GM19467 (cell line): ENCODE data around the gene TTYH1.
"Not testable (repeated sequence)": the region's sequence is repeated elsewhere in the genome, so short reads cannot be mapped to it uniquely, and the experiment has no call there.

Experiments used
- ATAC-seq: cut with Tn5 transposase; IDR thresholded peaks from one replicate; pipeline ENCODE4 v1.9.1; 2021; ENCODE audit warnings: mild to moderate bottlenecking, moderate library complexity; ENCODE audit not compliant: unreplicated experiment

TTYH1 gene

DNA sequence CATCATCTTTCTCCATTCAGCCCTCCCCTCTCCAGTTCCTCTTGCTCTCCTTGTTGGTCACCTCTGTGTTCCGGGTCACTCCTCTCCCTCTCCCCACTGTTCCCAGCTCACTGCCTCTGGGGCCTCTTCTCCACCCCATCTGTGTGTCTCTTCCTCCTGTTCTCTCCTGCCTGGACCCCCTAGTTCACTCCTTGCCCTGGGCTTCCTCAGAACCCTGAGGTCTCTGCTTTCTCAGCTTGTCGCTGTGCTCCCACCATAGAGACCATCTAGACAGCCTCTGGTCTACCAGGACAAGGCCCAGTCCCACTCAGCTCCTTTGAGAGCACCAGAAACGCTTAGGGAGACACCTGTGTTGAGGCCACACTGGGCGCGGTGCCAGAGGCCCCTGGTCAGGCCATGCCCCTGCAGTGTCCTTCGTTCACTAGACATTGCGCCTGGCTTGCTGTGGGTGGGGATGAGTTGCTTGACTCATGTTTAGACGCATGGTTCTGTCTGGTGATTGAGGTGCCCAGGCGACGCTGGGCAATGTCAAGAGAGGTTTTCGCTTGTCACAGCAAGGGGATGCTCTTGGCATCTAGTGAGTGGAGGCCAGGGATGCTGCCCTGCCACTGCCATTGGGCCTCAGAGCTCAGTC lies 43.5 kb downstream of the TTYH1 start:
- no peak for ATAC-seq

DNA sequence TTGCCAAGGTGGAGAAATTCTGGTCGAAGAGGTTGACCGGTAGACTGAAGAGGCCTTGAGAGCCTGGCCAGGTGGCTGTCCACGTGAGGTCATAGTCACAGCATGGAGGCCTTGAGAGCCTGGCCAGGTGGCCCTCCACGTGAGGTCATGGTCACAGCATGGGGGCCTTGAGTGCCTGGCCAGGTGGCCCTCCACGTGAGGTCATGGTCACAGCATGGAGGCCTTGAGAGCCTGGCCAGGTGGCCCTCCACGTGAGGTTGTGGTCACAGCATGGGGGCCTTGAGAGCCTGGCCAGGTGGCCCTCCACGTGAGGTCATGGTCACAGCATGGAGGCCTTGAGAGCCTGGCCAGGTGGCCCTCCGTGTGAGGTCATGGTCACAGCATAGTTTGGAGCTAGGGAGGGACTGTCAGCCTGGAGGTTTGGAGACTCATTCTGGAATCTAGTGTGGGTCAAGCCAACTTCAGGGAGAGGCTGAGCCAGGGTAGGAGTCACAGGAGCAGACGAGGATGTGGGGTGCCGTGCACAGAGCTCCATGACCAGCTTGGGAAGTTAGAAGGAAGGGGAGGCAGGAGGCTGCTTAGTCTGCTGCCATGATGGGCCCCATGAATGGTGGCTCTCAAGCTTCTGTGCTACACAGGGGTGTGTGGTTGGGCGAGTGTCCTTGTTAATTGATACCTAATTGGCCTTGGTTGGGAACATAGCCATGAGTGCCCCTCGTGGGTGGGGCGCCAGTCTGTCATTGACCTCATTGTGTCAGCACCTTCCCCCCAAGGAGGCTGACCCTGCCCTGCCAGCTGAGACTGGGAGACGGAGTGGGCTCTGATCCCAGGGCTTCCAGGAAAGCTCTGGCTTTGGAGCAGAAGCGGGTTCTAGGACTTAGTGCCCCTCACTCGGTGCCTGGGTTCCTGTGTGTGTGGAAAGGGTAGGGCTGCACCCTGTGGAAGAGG lies 44.3 kb downstream of the TTYH1 start:
- ATAC-seq: no peak

DNA sequence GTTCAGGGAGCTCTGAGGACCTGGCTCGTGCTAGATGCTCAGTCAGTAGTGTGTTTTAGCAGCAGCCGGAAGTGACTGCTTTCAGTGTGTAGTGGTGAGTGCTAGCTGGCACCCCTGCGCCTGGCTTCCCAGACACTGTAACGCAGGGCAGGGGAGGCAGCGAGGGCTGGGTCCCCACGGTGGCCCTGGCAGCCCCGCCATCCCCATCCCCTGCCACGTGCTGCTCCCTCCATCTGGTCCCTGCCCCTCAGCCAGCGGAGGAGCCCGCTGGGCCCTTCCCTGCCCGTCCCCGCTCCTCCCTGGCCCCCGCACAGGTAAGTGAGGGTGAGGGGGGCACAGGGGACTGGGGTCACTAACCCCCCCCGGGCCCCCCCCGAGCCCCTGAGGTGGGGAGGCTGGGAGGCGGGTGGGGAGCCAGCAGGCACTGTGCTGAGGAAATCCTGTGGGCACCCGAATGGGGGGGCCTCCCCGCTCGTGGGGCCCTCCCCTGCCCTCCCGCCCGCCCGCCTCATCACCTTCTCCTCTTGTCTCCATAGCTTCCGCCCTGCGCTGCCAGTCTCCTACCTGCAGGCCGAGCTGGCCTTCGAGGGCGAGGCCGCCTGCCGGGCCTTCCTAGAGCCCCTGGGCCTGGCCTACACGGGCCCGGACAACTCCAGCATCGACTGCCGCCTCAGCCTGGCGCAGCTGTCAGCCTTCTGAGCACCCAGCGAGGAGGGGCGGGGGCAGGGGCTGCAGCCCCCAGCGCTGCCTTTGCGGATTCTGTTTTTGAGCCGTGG lies 45.2 kb downstream of the TTYH1 start:
- ATAC-seq: no peak

DNA sequence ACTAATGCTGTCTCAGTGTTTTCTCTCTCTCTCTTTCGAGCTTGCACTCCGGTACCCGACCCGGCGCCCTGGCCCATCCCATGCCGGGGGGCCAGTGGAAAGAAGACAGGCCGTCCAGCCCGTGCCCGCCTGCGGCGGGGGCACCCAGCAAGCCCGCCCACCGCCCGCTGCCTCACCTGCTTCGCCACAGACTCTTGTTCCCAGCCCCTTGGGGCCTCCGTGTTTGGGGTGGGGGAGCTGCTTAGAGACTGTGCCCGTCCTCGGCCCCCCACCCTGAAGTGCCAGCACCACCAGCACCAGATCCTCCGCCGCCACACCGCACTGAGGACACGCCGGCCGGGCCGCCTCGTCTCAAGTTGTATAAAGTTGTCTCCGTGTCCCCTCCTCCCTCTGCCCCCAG lies 45.9 kb downstream of the TTYH1 start:
- ATAC-seq: no peak

DNA sequence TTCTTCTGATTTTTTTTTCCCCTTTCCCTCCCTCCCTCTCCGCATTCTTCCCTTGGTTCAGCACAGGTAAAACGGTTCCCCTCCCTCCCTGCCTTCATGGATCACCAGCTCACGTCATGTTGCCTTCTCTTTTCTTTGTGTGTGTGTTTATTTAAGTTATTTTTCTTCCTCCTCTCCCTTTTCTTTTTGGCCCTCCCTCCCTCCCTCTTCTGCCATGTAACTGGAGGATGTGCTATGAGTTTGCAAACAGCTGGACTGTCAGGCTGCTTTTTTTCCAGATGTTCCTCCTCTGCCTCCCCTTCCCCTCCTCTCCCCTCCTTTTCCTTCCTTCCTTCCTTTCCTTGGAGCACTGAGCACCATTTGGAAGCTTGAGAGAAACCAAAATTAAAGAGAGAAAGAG lies 46.3 kb downstream of the TTYH1 start:
- no peak for ATAC-seq

DNA sequence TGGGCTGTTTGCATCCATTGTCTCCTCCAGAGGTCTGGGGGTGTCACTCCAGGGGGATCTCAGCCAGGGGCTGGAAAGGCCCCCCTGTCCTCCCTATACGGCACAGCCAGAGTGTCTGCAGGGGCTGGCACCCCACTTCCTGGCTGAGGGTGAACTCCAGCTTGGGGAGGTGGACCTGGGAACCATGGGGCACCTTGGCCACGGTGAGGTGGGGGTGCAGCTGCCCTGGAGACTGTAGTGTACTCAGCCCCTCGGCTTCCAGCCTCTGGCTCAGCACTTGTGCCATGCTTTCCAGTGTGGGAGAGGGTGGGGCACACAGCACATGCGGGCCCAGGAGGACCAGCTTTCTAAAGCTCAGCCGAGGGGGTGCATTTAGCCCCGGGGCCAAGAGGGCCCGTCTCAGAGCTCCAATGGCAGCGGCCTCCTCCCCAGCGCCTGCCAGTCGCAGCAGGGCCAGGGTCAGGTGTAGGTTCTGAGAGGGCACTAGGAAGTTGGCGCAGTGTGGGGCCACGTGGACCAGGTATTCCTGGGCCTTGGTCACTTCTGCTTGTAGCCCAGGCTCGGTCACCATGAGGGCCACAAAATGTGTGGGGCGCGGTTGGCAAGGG lies 46.9 kb downstream of the TTYH1 start:
- ATAC-seq: no peak

DNA sequence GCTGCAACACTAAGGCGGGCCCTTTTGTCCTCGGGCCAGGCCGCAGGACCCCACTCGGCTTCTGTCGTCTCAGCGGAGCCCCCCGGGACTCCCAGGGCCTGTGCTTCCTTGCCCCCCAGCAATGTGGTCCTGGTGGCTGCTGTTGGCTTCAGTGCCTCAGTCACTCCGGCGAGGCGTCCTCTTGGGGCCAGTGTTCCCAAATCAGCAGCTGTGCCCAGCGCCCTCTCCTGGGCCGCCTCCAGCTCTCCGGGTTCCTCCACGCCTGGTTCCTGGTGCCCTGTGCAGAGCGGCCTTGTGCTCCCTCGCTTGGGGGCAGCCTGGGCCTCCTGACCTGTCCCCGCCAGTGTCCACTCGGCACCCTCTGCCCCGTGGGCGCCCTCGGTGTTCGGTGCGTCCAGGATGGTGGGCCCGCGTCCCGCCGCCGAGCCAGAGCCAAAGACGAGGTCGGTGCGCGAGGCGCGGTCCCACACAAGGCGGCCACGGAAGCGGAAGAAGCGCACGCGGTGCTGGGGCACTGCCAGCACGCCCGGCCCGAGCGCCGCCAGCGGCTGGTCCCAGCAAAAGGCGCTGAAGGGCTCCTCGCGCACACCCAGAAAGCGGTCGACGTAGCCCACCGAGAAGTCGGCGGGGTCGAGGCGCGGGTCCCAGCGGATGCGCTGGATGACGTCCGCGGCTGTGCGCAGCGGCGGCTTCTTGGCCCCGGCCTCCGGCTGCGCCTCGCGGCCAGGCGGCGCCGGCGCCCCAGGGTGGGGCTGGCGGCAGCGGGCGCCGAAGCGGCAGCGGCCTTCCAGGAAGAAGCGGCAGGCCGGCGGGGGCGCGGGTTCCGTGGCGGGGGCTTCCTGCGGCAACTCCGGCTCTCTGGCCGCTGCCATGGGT lies 47.6 kb downstream of the TTYH1 start:
- ATAC-seq: peak; percentile 11

DNA sequence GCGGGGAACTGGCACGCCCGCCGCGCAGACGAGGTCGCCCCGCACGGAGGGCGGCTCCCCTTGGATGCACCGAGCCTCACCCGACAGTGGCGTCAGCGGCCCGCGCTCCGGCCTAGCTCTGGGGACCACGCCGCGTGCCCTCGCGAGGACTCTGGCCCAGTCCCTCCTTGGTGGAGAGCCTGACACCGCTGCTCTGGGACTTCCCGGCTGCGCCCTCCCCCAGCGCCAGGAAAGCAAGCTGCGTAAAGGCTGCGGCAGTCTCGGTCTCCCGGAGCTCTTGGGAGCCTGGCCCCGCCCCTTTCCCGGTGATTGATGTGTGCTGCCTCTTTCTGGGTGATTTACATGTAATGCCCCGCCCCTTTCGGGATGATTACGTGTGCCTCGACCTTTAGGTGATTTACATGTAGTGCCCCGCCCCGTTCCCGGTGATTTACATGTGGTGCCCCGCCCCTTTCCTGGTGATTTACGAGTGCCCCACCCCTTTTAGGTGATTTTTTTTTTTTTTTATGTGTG lies 48.3 kb downstream of the TTYH1 start, which contains the start of gene LENG9:
Gene LENG9 (minus strand): TSS at position 248 of the 513 bp plus-strand sequence. CDS start 252 bp downstream, outside the sequence.
- ATAC-seq: peak; percentile 49

DNA sequence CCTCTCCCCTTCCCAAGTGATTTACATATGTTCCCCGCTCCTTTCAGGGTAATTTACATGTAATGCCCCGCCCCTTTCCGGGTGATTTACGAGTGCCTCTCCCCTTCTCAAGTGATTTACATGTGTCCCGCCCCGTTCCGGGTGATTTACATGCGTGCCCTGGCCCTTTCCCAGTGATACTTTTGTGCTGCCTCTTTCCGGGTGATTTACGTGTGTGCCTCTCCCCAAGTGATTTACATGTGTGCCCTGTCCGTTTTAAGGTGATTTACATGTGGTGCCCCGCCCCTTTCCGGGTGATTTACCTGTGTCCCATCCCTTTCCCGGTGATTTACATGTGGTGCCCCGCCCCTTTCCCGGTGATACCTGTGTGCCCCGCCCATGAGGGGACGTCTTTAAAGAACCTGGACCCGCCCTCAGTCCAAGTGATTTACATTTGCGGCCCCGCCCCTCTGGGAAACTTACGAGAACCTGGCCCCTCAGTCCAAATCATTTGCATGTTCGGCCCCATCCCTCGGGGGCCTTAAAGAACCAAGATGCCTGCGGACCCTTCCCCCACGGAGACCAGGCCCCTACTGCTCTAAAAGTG lies 48.9 kb downstream of the TTYH1 start:
- ATAC-seq: peak; percentile 45

DNA sequence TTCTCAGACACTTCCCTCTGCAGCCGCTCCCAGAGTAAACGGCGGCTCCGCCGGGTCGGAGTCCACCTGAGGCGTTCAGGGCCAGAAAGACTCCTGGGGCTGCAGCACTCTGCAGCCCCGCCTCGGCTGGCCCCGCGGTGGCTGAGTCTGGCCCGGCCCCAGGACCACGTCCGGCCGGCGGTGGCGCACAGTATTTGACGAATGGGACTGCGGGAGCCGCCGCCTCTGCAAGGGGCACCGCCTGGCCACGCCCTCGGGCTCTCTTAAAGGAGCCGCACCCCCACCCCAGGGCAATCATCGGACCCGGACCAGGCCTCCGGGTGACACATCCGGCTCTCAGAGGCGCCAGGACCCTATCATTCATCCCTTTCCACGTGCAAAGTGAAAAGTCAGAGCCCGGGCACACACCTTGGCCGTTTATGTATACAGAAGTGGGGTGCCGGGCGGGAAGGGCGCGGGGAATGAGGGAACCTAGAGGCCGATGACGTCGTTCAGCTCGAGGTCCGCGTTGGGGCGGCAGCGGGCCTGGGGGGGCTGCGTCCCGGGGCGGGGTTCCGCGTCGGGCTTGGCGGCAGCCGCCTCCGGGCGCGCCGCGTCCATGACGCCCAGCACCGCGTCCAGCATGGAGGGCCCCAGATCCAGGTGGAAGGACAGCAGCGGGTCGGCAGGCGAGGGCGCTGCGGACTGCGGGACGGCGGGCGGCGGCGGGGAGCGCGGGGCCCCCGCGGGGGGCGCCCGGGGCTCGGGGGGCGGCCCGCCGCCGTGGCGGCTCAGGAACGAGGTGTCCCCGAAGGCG lies 49.6 kb downstream of the TTYH1 start:
- ATAC-seq: peak; percentile 38

DNA sequence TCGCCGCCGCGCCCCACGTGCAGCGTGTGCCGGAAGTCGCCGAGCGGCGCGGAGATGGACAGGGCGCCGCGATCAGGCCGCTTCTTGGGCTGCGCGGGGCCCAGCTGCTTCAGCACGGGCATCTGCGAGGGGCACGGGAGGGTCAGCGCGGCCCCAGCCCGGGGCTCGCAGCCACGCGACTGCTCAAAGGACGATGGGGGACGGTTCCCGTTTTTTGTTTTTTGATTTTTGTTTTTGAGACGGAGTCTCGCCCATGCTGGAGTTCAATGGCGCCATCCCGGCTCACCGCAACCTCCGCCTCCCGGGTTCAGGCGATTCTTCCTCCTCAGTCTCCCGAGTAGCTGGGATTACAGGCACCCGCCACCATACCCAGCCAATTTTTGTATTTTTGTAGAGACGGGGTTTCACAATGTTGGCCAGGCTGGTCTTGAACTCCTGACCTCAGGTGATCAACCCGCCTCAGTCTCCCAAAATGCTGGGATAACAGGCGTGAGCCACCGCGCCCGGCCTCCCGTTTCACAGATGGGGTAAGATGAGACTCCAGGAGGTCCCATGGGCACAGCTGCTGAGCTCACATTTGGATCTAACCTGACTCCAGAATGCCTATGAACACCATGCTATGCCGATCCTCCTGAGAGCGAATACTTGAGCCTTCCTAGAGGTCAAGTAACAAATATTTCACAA lies 50.3 kb downstream of the TTYH1 start:
- ATAC-seq: no peak

DNA sequence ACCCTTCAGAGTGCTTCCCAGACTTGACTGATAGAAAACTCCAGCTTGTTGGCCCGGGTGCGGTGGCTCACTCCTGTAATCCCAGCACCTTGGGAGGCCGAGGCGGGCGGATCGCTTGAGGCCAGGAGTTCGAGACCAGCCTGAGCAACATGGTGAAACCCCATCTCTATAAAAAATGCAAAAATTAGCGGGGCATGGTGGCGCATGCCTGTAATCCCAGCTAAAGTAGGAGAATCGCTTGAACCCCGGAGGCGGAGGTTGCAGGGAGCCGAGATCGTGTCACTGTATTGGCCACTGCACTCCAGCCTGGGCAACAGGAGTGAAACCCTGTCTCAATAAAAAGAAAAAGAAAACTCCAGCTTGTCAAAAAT lies 50.8 kb downstream of the TTYH1 start:
- ATAC-seq: not testable (repeated sequence)

DNA sequence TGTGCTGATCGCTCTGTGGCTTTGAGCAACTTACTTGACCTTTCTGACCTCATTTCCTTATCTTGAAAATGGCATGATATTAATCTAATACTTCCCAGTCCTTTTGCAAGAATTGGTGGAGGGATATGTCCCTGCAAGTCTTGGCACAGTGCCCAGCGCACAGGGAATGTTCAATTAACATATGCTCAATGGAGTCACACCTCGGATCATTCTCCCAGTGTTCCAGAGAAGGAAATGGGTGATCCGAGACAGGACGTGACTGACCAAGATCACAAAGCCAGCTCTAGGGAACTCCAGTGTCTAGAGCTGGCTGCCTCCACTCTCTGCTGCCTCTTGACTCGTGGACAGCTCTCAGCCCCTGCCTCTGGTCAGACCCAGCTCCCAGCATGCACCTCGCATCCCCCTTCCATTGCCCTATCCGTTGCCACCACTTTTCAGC lies 54.3 kb downstream of the TTYH1 start:
- no peak for ATAC-seq

DNA sequence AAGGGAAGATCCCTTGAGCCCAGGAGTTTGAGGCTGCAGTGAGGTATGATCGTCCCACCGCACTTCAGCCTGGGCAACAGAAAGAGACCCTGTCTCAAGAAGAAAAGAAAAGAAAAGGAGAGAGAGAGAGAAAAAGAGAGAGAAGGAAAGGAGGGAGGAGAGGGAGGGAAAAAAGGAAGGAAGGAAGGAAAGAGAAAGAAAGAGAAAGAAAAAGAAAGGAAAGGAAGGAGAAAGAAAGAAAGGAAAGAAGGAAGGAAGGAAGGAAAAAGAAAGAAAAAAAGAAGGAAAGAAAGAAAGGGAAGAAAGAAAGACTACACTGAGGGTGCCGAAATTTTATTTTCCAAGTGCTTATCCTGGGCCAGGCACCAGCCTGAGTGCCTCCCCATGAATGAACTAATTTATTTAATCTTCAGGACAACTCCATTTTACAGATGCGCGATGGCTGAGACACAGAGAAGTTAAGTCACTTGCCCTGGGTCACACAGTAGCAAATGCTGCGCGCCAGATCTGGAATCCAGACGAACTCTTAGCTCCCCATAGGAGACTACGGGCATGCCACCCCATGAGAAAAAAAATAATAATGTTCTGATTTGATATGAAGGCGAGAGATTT lies 55.1 kb downstream of the TTYH1 start:
- ATAC-seq: no peak

DNA sequence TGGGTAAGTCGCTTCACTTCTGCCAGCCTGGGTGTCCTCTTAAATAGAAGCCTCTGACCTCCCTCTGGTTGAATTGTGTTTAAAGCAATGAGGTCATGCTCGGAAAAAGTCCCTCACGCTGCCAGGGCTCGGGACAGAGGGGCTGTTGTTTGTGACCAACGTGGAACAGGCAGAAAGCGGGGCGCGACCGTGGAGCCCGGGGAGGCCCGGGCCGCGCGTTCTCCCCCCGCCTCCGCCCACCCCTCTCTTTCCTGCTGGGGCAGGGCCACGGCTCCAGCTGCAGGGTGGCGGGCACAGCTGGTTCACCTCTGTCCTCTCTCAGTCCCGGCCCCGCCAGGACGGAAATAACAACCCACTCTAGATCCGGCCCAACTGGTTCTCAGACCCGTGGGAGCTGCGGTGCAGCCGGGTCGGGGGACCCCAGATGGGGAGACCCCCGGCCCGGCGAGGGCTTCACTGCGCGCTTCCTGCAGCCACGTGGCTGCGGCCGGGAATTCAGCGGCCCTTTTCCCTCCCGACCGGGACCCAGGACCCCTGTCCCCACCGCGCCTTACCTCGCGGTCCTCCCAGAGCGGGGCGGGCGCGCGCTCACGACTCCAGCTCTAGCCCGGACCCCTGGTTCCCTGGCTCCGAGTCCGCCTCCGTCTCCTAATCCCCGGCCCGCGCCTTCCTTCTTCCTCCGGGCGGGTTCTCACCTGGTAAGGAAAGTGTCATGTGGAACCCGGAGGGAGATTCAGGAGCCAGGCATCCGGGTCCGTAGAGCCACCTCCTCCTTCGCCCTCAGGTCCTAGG lies 55.9 kb downstream of the TTYH1 start:
- no peak for ATAC-seq

DNA sequence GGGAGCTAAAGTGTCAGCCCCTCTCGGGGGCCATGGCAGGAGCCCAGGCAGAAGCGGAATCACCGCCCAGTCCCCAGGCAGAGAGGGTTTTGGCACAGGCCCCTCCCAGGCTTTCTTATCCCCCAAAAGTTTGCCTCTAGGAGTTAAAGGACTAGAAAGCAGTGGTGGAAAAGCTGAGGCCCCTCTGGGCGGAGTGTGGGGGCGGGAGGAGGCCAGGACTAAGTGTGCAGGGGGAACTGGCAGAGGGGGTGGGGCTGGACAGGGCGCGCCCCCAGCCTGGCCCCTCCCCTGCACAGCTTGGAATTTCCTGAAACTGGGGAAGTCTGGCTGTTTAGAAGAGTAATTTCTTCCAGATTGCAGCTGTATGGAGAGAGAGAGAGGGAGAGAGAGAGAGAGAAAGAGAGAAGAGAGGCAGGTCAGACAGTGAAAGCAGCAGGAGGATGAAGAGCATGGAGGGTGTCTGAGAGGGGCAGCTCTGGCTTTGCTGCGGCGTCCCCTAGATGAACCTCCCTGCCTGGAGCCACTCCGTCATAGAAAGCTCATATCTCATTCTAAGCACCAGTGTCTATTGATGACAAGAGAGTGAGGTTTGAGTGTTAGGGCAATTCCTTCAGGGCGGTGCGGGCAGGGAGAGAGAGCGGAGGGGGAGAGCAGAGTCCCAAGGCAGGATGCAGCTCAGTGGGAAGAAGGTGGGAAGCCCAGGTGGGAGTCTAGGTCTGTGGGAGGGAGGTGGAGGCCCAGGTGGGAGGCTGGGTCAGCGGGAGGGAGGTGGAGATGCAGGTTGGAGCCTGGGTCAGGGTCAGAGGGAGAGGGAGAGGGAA lies 58.0 kb downstream of the TTYH1 start, which contains the start of gene CDC42EP5:
Gene CDC42EP5 (minus strand): TSS at position 226 of the 821 bp plus-strand sequence. CDS start 7,749 bp downstream, outside the sequence.
- no peak for ATAC-seq
